ENCODE data around the gene DPEP2. TPM values are rescaled to one million over a fixed set of nuclear protein-coding genes. Genes with fewer than 3 reads are reported as not detected.

The DPEP2 gene
- total and polyA plus RNA-seq, 2 of the 13 experiments (the other 11 are each of a cell fraction or from before 2014, with no cell fraction given): 0.18 TPM; not detected in 1

GRCh38 chr16:68022728-68023537 is 23.6 kb upstream of the DPEP2 start, which contains the start of the genes DDX28 and DUS2 (continued):
- TF ChIP-seq CENPT (CRISPR knock-in tag; IDR thresholded peaks at IDR 0.05; ENCODE audit: low read depth) (peak; percentile 80; the same call in 1 of the 2 replicates), PATZ1 (CRISPR knock-in tag; IDR thresholded peaks at IDR 0.05) (peak; percentile 68), ZNF615 (CRISPR knock-in tag; IDR thresholded peaks at IDR 0.05; ENCODE audit: borderline replicate concordance) (peak; percentile 85; the same call in 1 of the 2 replicates), CSRNP2 (CRISPR knock-in tag; conservative IDR thresholded peaks at IDR 0.05; ENCODE audit: low read depth) (no peak), IRF2 (CRISPR knock-in tag; IDR thresholded peaks at IDR 0.05) (peak; percentile 95), ZKSCAN8 (CRISPR knock-in tag; IDR thresholded peaks at IDR 0.05; ENCODE audit: borderline replicate concordance) (peak; percentile 71; the same call in 1 of the 2 replicates), REPIN1 (CRISPR knock-in tag; IDR thresholded peaks at IDR 0.05; ENCODE audit: borderline replicate concordance, low read depth) (peak; percentile 99), SCMH1 (CRISPR knock-in tag; IDR thresholded peaks at IDR 0.05; ENCODE audit: borderline replicate concordance) (no peak), CENPBD1 (CRISPR knock-in tag; IDR thresholded peaks at IDR 0.05; ENCODE audit: borderline replicate concordance, low read depth) (no peak), CCAR2 (optimal IDR thresholded peaks at IDR 0.05; ENCODE audit: low read depth, low read length) (no peak), MIXL1 (CRISPR knock-in tag; IDR thresholded peaks at IDR 0.05) (0 out of 2 replicates have a peak, but pooled peaks have one; percentile 70), UBTF (CRISPR knock-in tag; IDR thresholded peaks at IDR 0.05) (peak; percentile 90), DBP (CRISPR knock-in tag; IDR thresholded peaks at IDR 0.05; ENCODE audit: not compliant biosample characterization) (peak; percentile 75), GTF2F1 (IDR thresholded peaks at IDR 0.05; ENCODE audit: low read length) (no peak), NFYC (CRISPR knock-in tag; IDR thresholded peaks at IDR 0.05) (peak; percentile 58; the same call in 1 of the 2 replicates), ZNF24 (IDR thresholded peaks at IDR 0.05) (peak; percentile 12; the same call in 1 of the 2 replicates), ZNF121 (CRISPR knock-in tag; IDR thresholded peaks at IDR 0.05) (0 out of 2 replicates have a peak, but pooled peaks have one; percentile 54), RNF2 (conservative IDR thresholded peaks at IDR 0.05; ENCODE audit: low read depth) (peak; percentile 96), FIP1L1 (IDR thresholded peaks at IDR 0.05; ENCODE audit: borderline replicate concordance, insufficient read depth, low read depth, low read length) (no peak), KLF16 (CRISPR knock-in tag; IDR thresholded peaks at IDR 0.05) (peak in 1 of 2 experiments; percentile 95; a peak in 2 of 4 replicates), NFATC3 (CRISPR knock-in tag; IDR thresholded peaks at IDR 0.05) (0 out of 2 replicates have a peak, but pooled peaks have one; percentile 64), ZNF792 (CRISPR knock-in tag; IDR thresholded peaks at IDR 0.05) (peak; percentile 89)

Measured in HepG2 (cell line).